Ishikawa (cell line): ENCODE data around the gene FBXO48.

ENCODE experiments used
- CEBPB ChIP-seq: IDR thresholded peaks from 2 replicates; pipeline ENCODE4 v1.6.1; 2012
- CREB1 ChIP-seq: IDR thresholded peaks from 2 replicates; pipeline ENCODE4 v1.6.1; 2012; ENCODE audit warnings: low read depth
- EGR1 ChIP-seq: IDR thresholded peaks from 2 replicates; pipeline ENCODE4 v1.6.1; 2012
- EP300 ChIP-seq: IDR thresholded peaks from 2 replicates; pipeline ENCODE4 v1.6.1; 2012; ENCODE audit warnings: borderline replicate concordance
- FOXM1 ChIP-seq: IDR thresholded peaks from 2 replicates; pipeline ENCODE4 v1.6.1; 2012; ENCODE audit warnings: low read depth, borderline replicate concordance
- MAX ChIP-seq: IDR thresholded peaks from 2 replicates; pipeline ENCODE4 v1.6.1; 2012
- NFIC ChIP-seq: IDR thresholded peaks from 2 replicates; pipeline ENCODE4 v1.6.1; 2012
- RAD21 ChIP-seq: IDR thresholded peaks from 2 replicates; pipeline ENCODE4 v1.6.1; 2012; ENCODE audit warnings: low read depth
- TAF1 ChIP-seq: IDR thresholded peaks from 2 replicates; pipeline ENCODE4 v1.6.1; 2012; ENCODE audit warnings: low read depth, mild to moderate bottlenecking
- TCF12 ChIP-seq: IDR thresholded peaks from 2 replicates; pipeline ENCODE4 v1.6.1; 2012; ENCODE audit warnings: low read depth
- TEAD4 ChIP-seq: IDR thresholded peaks from 2 replicates; pipeline ENCODE4 v1.6.1; 2012
- YY1 ChIP-seq: IDR thresholded peaks from 2 replicates; pipeline ENCODE4 v1.6.1; 2012; ENCODE audit warnings: low read depth
- ZBTB7A ChIP-seq: IDR thresholded peaks from 2 replicates; pipeline ENCODE4 v1.6.1; 2012; ENCODE audit warnings: low read depth
- TF ChIP-seq, protein P1 (sequence below): IDR thresholded peaks from 2 replicates; pipeline ENCODE4 v1.6.1; 2012
- TF ChIP-seq, protein P2 (sequence below): IDR thresholded peaks from 2 replicates; pipeline ENCODE4 v1.6.1; 2012; ENCODE audit warnings: low read depth, mild to moderate bottlenecking

Gene FBXO48

GRCh38 chr2:68428126-68428525 is 39.0 kb downstream of the FBXO48 start:
- TF ChIP-seq YY1 (no peak), NFIC (no peak), CREB1 (no peak)

GRCh38 chr2:68426848-68427579 is 40.1 kb downstream of the FBXO48 start:
- no peak for TF ChIP-seq TEAD4
- TF ChIP-seq YY1 = no peak
- TF ChIP-seq MAX = no peak
- no peak for TF ChIP-seq EGR1
- TF ChIP-seq RAD21 = no peak
- TF ChIP-seq NFIC = no peak
- no peak for TF ChIP-seq TAF1
- TF ChIP-seq CEBPB = no peak
- no peak for TF ChIP-seq ZBTB7A
- TF ChIP-seq, protein P1, sequence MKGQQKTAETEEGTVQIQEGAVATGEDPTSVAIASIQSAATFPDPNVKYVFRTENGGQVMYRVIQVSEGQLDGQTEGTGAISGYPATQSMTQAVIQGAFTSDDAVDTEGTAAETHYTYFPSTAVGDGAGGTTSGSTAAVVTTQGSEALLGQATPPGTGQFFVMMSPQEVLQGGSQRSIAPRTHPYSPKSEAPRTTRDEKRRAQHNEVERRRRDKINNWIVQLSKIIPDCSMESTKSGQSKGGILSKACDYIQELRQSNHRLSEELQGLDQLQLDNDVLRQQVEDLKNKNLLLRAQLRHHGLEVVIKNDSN = no peak
- TF ChIP-seq FOXM1 = no peak
- TF ChIP-seq, protein P2, sequence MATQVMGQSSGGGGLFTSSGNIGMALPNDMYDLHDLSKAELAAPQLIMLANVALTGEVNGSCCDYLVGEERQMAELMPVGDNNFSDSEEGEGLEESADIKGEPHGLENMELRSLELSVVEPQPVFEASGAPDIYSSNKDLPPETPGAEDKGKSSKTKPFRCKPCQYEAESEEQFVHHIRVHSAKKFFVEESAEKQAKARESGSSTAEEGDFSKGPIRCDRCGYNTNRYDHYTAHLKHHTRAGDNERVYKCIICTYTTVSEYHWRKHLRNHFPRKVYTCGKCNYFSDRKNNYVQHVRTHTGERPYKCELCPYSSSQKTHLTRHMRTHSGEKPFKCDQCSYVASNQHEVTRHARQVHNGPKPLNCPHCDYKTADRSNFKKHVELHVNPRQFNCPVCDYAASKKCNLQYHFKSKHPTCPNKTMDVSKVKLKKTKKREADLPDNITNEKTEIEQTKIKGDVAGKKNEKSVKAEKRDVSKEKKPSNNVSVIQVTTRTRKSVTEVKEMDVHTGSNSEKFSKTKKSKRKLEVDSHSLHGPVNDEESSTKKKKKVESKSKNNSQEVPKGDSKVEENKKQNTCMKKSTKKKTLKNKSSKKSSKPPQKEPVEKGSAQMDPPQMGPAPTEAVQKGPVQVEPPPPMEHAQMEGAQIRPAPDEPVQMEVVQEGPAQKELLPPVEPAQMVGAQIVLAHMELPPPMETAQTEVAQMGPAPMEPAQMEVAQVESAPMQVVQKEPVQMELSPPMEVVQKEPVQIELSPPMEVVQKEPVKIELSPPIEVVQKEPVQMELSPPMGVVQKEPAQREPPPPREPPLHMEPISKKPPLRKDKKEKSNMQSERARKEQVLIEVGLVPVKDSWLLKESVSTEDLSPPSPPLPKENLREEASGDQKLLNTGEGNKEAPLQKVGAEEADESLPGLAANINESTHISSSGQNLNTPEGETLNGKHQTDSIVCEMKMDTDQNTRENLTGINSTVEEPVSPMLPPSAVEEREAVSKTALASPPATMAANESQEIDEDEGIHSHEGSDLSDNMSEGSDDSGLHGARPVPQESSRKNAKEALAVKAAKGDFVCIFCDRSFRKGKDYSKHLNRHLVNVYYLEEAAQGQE = no peak

DNA sequence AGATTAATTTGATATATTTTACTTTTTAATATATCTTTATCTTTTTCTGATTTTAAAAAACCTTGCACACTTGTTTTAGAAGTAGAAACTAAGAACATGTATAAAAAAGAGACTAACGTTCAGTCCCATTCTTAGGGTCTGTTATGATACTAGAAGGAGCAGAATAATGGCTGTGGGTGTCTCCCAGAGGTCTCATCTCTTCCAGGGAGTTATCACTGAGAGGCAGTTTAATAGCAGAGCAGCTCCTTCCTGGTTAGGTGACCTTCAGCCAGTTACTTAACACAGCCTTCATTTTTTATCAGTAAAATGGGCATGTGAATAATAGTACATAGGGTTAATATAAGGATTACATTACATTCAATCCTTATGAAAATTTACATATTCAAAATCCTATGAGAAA is 40.6 kb downstream of the FBXO48 start:
- TF ChIP-seq MAX (no peak), FOXM1 (no peak), TAF1 (no peak), CEBPB (no peak), EP300 (no peak), RAD21 (no peak), TEAD4 (no peak), TCF12 (no peak), EGR1 (no peak), YY1 (no peak), ZBTB7A (no peak)
- TF ChIP-seq, protein P2 = no peak
- TF ChIP-seq, protein P1 = no peak

DNA sequence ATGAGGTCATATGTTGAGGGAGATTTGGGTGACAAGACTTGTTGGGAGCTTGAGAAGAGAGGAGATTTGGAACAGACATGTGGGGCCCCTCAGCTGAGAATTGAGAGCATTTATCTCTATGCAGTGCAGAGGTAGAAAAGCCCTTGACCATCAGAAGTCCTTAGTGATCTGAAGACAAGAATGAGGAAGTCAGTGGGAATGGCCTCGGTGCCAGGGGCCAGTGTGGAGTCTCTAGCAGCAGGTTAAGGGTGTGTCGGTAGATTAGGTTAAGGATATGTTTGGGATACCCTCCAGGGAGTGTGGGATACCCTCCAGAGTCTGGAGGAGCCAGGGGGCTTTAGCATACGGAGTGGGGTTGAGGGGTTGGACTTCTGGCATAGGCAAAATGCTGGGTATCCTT is 41.6 kb downstream of the FBXO48 start:
- TF ChIP-seq ZBTB7A (no peak), YY1 (no peak), FOXM1 (no peak), RAD21 (no peak), EGR1 (no peak), TCF12 (no peak), EP300 (no peak), MAX (no peak), CEBPB (no peak), CREB1 (no peak), NFIC (no peak)
- TF ChIP-seq, protein P1 = no peak
- TF ChIP-seq, protein P2 = no peak
